Activated naive CD8-positive, alpha-beta T cell treated with anti-CD3 and anti-CD28 coated beads, Interleukin-2, amount 50 U/mL, for 16 hours (primary cell): ENCODE results near the gene DCUN1D3.

ENCODE experiments used
- DNase-seq: peaks from one replicate; pipeline ENCODE4 v3.0.0-alpha.2; 2020; ENCODE audit warnings: low read depth, low spot score

DCUN1D3 gene

GRCh38 chr16:20920091-20920490 is 19.9 kb upstream of the DCUN1D3 start:
- DNase-seq, result no peak

- DNase-seq, result no peak
These were observed 18.5 kb upstream of the DCUN1D3 start for GRCh38 chr16:20918486-20919239.

GRCh38 chr16:20916942-20917341 is 16.8 kb upstream of the DCUN1D3 start:
- no peak for DNase-seq

DNA sequence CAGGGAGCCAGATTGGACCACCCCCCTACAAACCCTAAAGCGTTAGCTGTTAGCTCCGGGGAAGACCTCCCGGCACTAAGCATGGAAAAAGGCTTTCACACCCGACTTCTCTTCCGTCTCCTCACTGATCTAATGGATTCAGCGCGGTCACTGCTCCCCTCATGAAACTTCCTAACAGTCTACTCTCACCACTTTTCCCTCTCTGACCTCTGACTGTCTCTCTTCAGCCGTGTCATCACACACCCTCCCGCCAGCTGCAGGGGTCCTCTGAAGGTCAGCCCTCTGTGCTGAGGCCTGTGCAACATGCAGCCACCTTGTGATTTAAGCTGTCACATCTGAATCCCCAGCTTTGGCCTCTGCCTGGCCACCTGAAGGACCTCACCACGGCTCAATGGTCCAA is 16.1 kb upstream of the DCUN1D3 start:
- DNase-seq, result no peak

DNA sequence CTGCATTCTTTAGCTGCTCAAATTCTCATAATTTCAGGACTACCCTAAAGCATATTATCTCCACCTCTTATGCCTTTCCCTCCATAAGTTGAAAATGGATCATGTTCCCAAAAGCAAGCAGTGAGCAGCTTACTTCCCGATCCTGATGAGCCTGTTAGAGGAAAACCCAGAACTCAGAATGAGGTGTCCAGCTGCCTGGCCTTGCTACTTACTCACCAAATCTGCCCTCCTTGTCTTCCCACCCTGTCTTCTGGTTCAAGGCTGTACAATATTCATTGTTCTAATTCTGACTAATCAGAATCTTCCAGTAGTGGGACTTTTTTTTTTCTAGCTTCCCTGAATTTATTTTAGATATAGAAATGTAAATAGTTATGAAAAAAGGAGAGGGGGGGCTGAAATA is 11.2 kb upstream of the DCUN1D3 start:
- DNase-seq, result no peak

- no peak for DNase-seq
These were observed 10.7 kb upstream of the DCUN1D3 start for GRCh38 chr16:20910781-20911321.

- DNase-seq, result no peak
These were observed 6.4 kb upstream of the DCUN1D3 start for GRCh38 chr16:20906341-20907255.

DNA sequence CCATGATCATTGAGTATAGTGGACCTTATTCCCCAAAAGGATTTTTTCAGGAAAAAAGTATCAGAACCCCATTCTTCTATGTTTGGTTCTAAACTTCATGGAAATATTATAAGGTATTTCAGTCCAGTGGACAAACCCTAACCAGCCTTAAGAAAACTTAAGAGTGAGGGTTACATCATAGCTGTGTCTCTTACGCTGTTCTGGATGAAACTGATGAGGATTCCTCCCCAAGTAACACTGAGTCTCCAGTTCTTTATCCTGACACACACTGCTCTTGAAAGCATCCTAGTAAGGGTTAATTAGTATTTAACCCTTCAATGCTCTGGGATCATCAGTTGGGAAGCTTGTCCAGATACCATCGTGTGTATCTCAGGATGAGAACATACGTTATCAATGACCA is 5.4 kb upstream of the DCUN1D3 start:
- DNase-seq, result no peak

DNA sequence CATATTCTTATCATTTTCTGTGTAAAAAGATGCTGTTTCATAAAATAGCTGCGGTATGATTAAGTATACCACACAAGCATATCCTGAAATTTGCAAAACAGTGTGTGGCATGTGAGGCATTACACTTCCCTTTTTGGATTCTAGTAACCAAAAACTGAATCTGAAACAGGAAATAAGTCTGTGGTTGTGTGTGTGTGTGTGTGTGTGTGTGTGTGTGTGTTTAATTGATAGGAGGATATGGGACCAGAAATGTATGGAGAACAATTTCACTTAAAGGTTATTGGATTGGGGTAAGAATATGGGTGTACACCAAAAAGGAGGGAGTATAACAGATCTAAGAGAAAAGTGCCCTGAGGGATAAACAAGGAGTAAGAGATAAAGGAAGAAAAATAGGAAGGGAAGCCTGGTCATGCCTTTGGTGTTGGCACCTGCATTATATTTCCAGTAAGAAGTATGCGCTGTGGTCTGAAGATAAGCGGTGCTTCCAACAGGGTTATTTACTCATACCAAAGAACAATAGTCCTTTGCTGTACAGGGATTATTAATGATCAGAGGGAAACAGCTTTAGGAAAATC is 4.4 kb upstream of the DCUN1D3 start:
- DNase-seq, result no peak

GRCh38 chr16:20903899-20904506 is 3.8 kb upstream of the DCUN1D3 start:
- no peak for DNase-seq

- DNase-seq, result no peak
These were observed 3.1 kb upstream of the DCUN1D3 start for GRCh38 chr16:20903116-20903898.

GRCh38 chr16:20902426-20902825 is 2.3 kb upstream of the DCUN1D3 start:
- DNase-seq, result no peak

- no peak for DNase-seq
These were observed 1.4 kb upstream of the DCUN1D3 start for GRCh38 chr16:20901436-20902112.

- no peak for DNase-seq
These were observed 894 bp upstream of the DCUN1D3 start for GRCh38 chr16:20901068-20901435.

GRCh38 chr16:20899477-20900298 is 470 bp downstream of the DCUN1D3 start:
- no peak for DNase-seq

GRCh38 chr16:20899071-20899470 is 1.1 kb downstream of the DCUN1D3 start:
- no peak for DNase-seq

GRCh38 chr16:20897922-20898321 is 2.2 kb downstream of the DCUN1D3 start:
- no peak for DNase-seq

DNA sequence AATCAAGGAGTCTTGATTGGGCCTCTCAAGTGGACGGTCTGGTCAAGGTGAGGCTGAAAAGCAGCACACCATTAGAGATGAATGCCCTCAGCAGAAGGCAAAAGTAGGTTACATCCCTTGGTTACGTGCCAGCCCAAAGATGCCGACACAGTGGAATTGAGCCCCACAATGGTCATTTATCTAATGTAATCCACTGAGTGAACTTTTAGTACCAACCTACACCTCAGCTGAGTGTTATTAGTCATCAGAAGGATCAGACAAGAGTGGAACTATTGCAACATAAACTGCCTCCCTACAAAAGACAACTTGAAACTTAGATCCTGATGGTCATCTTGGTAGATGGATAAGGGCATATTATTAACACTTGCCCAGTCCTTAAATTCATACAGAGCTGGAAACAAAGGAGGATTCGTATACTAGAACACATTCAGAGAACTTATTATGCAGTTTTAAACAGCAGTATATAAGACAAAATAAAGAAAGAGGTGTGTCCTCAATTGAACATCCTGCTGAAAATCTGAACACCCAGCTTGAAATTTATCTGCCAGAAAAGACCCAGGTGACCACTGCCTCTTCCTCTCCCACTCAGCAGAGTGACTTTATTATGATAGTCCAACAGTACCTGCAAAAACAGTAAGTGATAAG is 2.8 kb downstream of the DCUN1D3 start:
- DNase-seq, result no peak

DNA sequence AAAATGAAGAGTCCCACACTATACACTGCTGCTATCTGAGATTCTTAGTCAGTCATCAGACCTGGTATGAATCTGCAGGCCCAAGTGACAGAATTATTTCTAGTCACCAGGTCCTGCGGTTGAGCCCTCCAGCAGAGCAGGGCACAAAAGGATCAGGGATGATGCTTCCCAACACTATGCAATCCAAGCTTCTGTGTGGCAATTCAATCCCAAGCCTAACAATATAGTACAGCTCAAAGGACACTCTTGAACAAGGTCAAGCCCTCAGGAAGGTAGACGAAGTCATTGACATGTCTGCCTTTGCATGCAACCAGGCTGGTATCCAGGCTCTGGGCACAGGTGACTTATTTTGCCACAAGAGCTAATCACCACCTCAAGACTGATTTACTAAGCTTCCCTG is 5.8 kb downstream of the DCUN1D3 start:
- DNase-seq, result no peak
